Endothelial cell (in vitro differentiated cells): ENCODE measurements around the gene TSC22D3. TPM values are rescaled to one million over a fixed set of nuclear protein-coding genes. Genes with fewer than 3 reads are reported as not detected.

Experiments used
- DNase-seq: peaks from one replicate; pipeline ENCODE4 v3.0.0; 2021; ENCODE audit warnings: low spot score
- H3K27ac Mint-ChIP-seq: one replicate; pipeline ENCODE4 v1.8.0; 2021; ENCODE audit warnings: mixed read lengths, inconsistent platforms; ENCODE audit not compliant: unreplicated experiment
- H3K27me3 Mint-ChIP-seq: one replicate; pipeline ENCODE4 v1.8.0; 2021; ENCODE audit warnings: mild to moderate bottlenecking, moderate library complexity, mixed read lengths, inconsistent platforms; ENCODE audit not compliant: unreplicated experiment
- H3K36me3 Mint-ChIP-seq: one replicate; pipeline ENCODE4 v1.8.0; 2021; ENCODE audit warnings: mild to moderate bottlenecking, low read depth, mixed read lengths, inconsistent platforms; ENCODE audit not compliant: unreplicated experiment
- H3K4me1 Mint-ChIP-seq: one replicate; pipeline ENCODE4 v1.8.0; 2021; ENCODE audit warnings: mild to moderate bottlenecking, mixed read lengths, inconsistent platforms; ENCODE audit not compliant: unreplicated experiment
- H3K4me3 Mint-ChIP-seq: one replicate; pipeline ENCODE4 v1.8.0; 2021; ENCODE audit warnings: mild to moderate bottlenecking, mixed read lengths, inconsistent platforms; ENCODE audit not compliant: unreplicated experiment
- H3K9me3 Mint-ChIP-seq: one replicate; pipeline ENCODE4 v1.8.0; 2021; ENCODE audit warnings: mixed read lengths, inconsistent platforms; ENCODE audit not compliant: unreplicated experiment
- total RNA-seq: library from RNA; stranded (reverse); fragmentation: NEBNext Ultra II Directional; extraction: Animal tissue kit (Norgen Biotek cat#: 25700); gene quantifications from one replicate; pipeline ENCODE4 v1.2.1, GENCODE V29; 2021; ENCODE audit not compliant: unreplicated experiment
- TF ChIP-seq, protein P1 (sequence below): fragments of 200-600 bp; sonication (generic); IDR thresholded peaks from one replicate; pipeline ENCODE4 v1.5.0; 2021; ENCODE audit warnings: antibody characterized with exemption; ENCODE audit not compliant: unreplicated experiment

The TSC22D3 gene
- total RNA-seq, 1 donor from 2014 or later, result 68.7 TPM

DNA sequence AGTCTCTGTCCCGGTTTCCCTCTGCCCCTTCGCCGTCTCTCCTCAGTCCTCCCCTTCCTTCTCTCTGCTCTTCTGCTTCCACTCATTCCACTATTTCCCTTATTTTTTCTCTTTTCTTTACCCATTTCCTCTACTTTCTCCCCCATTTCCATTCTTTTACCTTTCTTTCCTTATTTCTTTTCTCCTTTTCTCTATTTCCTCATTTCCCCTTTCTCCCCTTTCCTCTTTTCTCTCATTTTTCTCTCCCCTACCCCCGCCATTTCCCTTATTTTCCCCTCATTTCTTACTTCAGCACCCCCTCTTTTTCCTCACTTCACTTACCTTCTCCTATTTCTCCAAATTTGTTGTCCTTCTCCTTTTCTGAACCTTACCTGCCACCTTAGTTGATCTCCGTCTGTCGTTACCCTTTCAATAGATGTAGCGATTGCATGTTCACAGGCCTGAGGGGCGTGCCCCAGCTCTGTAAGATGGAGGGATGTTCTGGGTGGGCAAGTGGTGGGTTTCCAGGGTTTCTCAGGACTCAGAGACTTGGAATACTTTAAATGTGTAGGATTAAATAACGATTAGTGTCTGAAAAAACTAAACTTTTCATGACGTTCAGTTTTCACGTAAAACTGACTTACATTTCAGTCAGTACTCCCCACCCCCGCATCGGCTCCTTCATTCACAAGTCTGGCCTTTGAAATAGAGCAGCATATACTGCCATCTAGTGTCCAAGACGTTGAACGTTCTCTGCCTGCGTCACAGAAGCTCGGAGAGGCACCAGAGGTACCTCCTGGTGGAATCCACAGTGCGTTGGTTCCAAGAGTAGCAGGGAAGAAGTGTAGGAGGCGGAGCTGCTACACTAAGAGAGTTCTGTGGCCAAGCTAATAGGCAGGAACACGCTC, 1.3 kb upstream of the TSC22D3 start:
- Mint-ChIP-seq H3K4me1 (peaks cover 6% of the 10 kb centered on the region), H3K9me3 (no peaks in the 10 kb centered on the region), H3K4me3 (peak overlapping the region; percentile 85), H3K27ac (no peak overlapping the region), H3K36me3 (no peaks in the 10 kb centered on the region), H3K27me3 (peaks cover 1% of the 10 kb centered on the region)
- TF ChIP-seq, protein P1, sequence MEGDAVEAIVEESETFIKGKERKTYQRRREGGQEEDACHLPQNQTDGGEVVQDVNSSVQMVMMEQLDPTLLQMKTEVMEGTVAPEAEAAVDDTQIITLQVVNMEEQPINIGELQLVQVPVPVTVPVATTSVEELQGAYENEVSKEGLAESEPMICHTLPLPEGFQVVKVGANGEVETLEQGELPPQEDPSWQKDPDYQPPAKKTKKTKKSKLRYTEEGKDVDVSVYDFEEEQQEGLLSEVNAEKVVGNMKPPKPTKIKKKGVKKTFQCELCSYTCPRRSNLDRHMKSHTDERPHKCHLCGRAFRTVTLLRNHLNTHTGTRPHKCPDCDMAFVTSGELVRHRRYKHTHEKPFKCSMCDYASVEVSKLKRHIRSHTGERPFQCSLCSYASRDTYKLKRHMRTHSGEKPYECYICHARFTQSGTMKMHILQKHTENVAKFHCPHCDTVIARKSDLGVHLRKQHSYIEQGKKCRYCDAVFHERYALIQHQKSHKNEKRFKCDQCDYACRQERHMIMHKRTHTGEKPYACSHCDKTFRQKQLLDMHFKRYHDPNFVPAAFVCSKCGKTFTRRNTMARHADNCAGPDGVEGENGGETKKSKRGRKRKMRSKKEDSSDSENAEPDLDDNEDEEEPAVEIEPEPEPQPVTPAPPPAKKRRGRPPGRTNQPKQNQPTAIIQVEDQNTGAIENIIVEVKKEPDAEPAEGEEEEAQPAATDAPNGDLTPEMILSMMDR, result peak; percentile 48
- DNase-seq, result peak; percentile 61

DNA sequence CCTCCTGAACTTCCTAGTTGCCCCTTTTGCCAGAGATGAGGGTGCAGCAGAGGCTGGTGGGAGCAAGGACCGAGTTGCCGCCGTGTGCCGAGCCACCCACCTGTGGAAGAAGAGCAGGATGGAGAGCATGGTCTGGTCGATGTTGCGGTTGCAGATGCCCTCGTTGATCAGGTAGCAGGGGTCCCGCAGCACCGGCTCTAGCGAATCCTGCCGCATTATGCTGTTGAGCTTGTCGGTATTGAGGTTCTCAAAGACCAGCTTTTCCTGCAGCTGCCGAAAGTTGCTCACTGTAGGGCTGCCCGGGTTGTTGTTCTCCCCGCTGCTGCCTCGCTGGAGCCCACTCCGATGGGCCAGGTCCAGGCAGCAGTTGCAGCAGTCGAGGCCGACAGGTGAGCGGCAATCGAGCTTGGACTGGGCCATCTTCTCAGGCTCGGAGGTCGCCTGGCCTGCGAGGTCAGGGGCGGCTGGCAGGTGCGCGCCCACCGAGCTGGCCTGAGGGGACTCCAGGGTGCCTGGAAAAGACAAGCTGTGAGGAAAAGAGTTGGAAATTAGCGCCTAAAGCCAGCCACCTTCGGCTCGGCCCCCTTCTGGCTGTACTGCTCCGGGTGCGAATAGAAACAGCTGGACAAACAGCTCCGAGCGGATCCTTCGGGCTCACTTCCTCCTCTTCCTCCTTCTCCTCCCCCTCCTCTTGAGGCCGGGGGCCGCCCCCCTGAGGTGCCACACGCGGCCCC, 420 bp downstream of the TSC22D3 start:
- DNase-seq, result peak; percentile 12
- Mint-ChIP-seq H3K27ac (no peak overlapping the region), H3K27me3 (peaks cover 1% of the 10 kb centered on the region), H3K9me3 (no peaks in the 10 kb centered on the region), H3K4me3 (no peak overlapping the region), H3K4me1 (peaks cover 6% of the 10 kb centered on the region), H3K36me3 (no peaks in the 10 kb centered on the region)
- TF ChIP-seq, protein P1, result no peak

DNA sequence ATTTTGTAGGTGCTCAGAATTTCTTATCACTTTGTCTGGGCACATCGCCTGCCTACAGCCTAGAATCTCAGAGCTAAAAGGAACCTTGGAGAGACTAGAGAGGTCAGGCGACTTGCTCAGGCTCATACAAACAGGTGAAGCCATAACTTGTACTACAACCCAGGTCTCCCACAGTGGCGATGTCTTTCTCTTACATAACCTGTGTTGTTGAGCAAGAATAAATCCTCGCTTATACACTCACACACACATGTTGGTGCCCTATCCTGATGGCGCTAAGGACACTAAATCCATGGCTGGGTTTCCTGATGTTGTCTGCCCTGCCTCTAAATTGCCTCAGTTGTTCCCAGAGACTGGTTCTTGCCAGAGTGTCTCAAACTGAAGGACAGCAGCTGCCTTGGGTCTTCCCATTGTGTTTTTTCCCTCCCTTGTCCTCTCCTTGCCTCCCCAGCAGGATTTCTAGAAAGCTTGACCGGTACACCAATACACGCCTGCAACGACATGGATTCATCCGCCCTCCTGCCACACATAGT, 1.6 kb downstream of the TSC22D3 start:
- no peak overlapping the region for H3K4me3 Mint-ChIP-seq

DNA sequence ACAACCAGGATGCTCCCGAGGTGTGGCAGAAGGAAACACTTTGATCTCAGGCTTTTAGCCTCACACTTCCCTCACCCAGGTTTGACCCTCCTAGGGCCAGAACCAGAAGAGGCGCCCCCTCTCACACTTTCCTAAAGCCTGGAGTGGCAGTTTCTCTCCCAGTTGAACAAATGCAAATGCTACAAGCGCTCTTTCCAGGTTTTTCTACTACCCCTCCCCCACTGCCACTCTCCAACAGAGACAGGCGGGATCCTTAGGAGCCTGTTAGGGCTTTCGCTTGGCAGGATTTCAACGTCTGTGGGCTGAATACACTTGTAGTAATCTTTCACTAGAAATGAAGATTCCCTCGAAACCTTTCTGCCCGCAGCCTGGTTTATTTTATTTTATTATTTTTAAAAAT, 2.4 kb downstream of the TSC22D3 start:
- H3K27me3 Mint-ChIP-seq, result peaks cover 1% of the 10 kb centered on the region
- H3K36me3 Mint-ChIP-seq, result no peaks in the 10 kb centered on the region
- no peak for DNase-seq
- H3K27ac Mint-ChIP-seq, result no peak overlapping the region
- no peak overlapping the region for H3K4me3 Mint-ChIP-seq
- H3K4me1 Mint-ChIP-seq, result peaks cover 6% of the 10 kb centered on the region
- H3K9me3 Mint-ChIP-seq, result no peaks in the 10 kb centered on the region
- TF ChIP-seq, protein P1, result no peak

More for the DNA sequence above, 1.6 kb downstream of the TSC22D3 start:
- peaks cover 6% of the 10 kb centered on the region for H3K4me1 Mint-ChIP-seq
- DNase-seq, result no peak
- H3K9me3 Mint-ChIP-seq, result no peaks in the 10 kb centered on the region
- H3K27ac Mint-ChIP-seq, result no peak overlapping the region
- TF ChIP-seq, protein P1, result no peak
- H3K27me3 Mint-ChIP-seq, result peaks cover 1% of the 10 kb centered on the region
- no peaks in the 10 kb centered on the region for H3K36me3 Mint-ChIP-seq
